Measurements from ENCODE around the gene OR1D5. TPM values are rescaled to one million over a fixed set of nuclear protein-coding genes. Genes with fewer than 3 reads are reported as not detected.
"Not testable (repeated sequence)": the region's sequence is repeated elsewhere in the genome, so short reads cannot be mapped to it uniquely, and the experiment has no call there.

OR1D5 gene
- total RNA-seq, 3 donors from 2014 or later = not detected

DNA sequence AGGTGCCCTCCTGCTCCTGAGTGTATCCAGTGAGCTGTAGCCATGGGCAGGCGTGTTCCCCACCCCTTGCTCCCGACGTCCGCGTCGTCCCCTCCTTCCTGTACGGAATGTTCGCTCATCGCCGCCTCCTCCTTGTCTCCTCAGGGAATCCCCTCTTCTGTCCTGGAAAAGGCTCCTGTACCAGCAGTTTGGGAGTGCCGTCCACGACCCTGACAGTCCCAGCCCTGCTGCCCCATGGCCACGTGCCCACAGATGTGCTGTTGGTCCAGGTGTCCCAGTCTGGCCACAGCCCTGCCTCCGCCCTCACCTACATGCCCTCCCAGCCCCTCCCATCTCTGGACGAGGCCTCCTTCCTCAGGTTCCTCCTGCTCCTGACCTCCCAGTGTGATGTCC, 30.2 kb downstream of the OR1D5 start:
- intact Hi-C loops (cut with DNase I, micrococcal nuclease) = no loop called here
- Histone ChIP-seq H3K9me3 (no peaks in the 10 kb centered on the region), H3K4me3 (no peak overlapping the region), H3K4me1 (ENCODE audit: low read depth) (no peaks in the 10 kb centered on the region), H3K36me3 (ENCODE audit: low read depth) (no peaks in the 10 kb centered on the region)
- TF ChIP-seq, protein P1, sequence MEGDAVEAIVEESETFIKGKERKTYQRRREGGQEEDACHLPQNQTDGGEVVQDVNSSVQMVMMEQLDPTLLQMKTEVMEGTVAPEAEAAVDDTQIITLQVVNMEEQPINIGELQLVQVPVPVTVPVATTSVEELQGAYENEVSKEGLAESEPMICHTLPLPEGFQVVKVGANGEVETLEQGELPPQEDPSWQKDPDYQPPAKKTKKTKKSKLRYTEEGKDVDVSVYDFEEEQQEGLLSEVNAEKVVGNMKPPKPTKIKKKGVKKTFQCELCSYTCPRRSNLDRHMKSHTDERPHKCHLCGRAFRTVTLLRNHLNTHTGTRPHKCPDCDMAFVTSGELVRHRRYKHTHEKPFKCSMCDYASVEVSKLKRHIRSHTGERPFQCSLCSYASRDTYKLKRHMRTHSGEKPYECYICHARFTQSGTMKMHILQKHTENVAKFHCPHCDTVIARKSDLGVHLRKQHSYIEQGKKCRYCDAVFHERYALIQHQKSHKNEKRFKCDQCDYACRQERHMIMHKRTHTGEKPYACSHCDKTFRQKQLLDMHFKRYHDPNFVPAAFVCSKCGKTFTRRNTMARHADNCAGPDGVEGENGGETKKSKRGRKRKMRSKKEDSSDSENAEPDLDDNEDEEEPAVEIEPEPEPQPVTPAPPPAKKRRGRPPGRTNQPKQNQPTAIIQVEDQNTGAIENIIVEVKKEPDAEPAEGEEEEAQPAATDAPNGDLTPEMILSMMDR (IDR thresholded peaks at IDR 0.05) = no peak
- ATAC-seq (no peak), DNase-seq (no peak)

DNA sequence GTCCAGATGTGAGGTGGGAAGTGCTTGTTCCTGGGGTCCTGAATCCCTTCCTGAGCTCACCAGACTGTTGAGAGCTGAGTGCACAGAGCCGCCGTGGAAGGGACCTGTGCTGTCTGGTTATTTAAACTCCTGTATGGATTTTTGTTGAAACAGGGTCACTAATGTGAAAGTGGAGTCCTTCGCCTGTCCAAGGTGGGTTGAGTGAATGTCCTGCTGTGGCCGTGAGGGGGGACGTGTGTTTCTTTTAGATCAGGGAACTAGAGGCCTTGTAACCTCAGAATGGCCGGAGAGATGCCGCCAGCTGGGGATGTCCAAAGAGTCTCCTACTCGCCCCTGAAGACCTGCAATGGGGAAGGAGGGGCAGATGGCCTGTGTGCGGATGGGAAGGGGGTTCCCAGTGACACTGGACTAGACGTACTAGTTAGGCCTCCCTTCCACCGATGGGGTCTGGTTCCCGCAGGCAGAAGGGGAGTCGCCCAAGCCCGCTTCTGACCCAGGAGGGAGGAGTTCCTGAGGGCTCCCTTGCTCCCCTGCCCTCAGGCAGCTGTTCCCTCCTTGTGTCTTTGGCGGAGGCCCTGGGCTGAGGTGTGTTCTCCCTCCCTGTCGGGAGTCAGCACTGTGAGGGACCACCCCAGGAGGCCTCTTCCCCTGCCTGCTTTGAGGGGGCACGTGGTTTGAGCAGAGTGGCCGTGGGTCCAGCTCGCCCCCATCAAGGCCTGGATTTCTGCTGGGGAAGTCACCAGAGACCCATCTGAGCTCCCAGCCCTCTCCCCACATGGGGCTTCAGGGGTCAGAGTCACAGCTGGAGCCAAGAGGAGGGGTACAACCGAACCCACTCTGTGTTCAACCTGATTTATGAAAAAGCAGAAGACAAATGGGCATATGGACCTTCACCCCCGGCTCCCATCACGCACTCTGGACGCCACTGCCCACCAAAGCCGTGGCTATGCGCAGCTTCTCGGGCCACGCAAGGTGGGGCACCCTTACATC, 30.9 kb downstream of the OR1D5 start:
- ATAC-seq (no peak), DNase-seq (no peak)
- intact Hi-C loops (cut with DNase I, micrococcal nuclease) = no loop called here
- TF ChIP-seq, protein P1 (IDR thresholded peaks at IDR 0.05) = no peak
- Histone ChIP-seq H3K9me3 (no peaks in the 10 kb centered on the region), H3K36me3 (ENCODE audit: low read depth) (no peaks in the 10 kb centered on the region), H3K4me3 (no peak overlapping the region), H3K4me1 (ENCODE audit: low read depth) (no peaks in the 10 kb centered on the region)

DNA sequence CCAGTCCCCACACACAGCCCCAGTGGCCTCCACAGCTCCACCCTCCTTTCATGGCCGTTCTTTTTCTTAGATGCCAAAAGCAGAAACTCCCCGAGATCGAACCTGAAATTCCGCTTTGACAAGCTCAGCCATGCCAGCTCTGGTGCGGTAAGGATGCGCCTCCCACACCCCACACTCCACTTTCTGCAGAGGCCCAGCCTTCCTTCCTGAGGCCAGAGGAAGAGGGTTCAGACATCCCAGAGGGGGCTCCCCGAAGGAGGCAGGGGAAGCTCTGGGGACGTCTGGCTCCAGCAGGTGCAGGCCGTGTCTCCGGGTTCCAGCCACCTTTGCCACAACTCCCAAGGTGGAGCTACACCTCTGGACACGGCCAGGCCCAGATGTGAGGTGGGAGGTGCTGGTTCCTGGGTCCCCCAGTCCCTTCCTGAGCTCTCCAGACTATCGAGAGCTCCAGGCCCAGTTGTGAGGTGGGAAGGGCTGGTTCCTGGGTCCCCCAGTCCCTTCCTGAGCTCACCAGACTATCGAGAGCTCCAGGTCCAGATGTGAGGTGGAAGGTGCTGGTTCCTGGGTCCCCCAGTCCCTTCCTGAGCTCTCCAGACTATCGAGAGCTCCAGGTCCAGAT, 32.4 kb downstream of the OR1D5 start:
- ATAC-seq = not testable (repeated sequence)
- peak in 1 of 3 donors; percentile 16 for DNase-seq

DNA sequence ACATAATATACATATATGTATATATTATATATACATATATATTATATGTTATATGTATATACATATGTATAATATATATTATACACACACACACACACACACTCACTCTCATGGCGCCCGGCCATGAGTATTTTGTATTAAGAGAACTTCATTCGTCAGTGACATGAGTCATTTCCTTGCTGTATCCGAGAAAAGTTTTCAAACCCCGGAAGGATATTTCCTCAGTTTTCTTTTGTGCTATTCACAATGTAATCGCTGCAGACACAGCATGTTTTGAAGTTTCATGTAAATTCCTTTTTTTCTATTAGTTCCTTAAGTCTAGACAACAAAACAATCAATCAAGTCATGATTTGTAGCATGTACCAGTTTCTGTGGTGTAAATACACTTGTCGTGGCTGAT, 33.3 kb downstream of the OR1D5 start:
- Histone ChIP-seq H3K36me3 (ENCODE audit: low read depth) (no peaks in the 10 kb centered on the region), H3K9me3 (no peaks in the 10 kb centered on the region), H3K4me1 (ENCODE audit: low read depth) (no peaks in the 10 kb centered on the region), H3K4me3 (no peak overlapping the region)
- no peak for DNase-seq
- ATAC-seq = no peak
- intact Hi-C loops (cut with DNase I, micrococcal nuclease) = no loop called here
- TF ChIP-seq, protein P1 (IDR thresholded peaks at IDR 0.05) = no peak

More for the DNA sequence above, 32.4 kb downstream of the OR1D5 start:
- H3K9me3 ChIP-seq; H3K4me3 ChIP-seq; H3K4me1 ChIP-seq (ENCODE audit: low read depth); H3K36me3 ChIP-seq (ENCODE audit: low read depth); intact Hi-C loops (cut with DNase I, micrococcal nuclease): not testable (repeated sequence)

DNA sequence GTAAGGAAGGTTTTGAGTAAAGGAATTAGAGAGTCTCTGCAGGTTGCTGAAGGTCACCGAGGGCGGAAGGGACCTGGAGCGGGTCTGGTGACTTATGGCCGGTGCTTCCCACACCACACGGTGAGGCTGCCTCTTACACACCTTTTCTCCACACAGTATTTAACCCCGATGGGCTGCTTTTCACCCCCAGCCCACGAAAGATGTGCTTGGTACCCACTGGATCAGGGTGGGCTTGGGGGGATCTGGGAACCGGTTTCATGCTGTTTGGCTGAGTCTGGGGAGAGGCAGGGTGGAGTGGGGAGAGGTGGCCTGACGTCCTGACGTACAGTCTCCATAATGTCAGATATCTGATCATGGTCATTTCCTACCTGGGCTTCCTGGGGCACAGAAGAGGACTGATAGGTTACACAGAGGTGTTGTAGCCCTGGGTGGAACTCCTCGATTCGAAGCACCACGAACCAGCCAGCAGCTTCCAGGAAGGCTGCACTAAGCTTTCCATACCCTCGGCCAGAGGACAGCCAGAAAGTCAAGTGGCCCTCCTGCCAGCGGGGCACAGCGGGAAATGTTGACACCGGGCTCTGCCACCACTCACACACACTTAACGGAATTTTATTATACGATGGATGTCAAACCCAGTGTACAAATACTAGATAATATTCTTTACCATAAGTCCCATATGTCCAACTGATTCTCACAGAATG, 34.0 kb downstream of the OR1D5 start:
- H3K4me1 ChIP-seq (ENCODE audit: low read depth) = no peaks in the 10 kb centered on the region
- TF ChIP-seq, protein P1 (IDR thresholded peaks at IDR 0.05) = no peak
- intact Hi-C loops (cut with DNase I, micrococcal nuclease) = no loop called here
- no peak for ATAC-seq
- H3K36me3 ChIP-seq (ENCODE audit: low read depth) = no peaks in the 10 kb centered on the region
- H3K4me3 ChIP-seq = no peak overlapping the region
- H3K9me3 ChIP-seq = no peaks in the 10 kb centered on the region
- DNase-seq = no peak
